Kidney (tissue), 14 donors: Measurements from ENCODE around the gene NPHP4. TPM values are rescaled to one million over a fixed set of nuclear protein-coding genes. Genes with fewer than 3 reads are reported as not detected.

Source experiments
- DNase-seq, 5 donors: peaks; one replicate each; pipeline ENCODE4 v3.0.0-alpha.2; 2013 to 2020
- FAIRE-seq: peaks from 2 replicates; lab custom pipeline; 2012; peaks lifted over from hg19 to GRCh38; lab: Jason Lieb, UNC
- H3K27ac ChIP-seq, 2 donors: one replicate each; pipeline ENCODE4 v1.7.0; 2013; ENCODE audit warnings: low read depth in 2 of 2, low read length in 2 of 2, inconsistent platforms in 1 of 2
- H3K27me3 ChIP-seq: one replicate; pipeline ENCODE4 v1.7.1; 2013; ENCODE audit warnings: low read length, inconsistent platforms; ENCODE audit not compliant: control insufficient read depth, insufficient read depth
- H3K36me3 ChIP-seq, 3 donors: one replicate each; pipeline versions ENCODE4 v1.7.0 to v1.7.1; 2013; ENCODE audit warnings: low read length in 3 of 3, control low read depth in 1 of 3, inconsistent platforms in 1 of 3; ENCODE audit not compliant: insufficient read depth in 3 of 3, control insufficient read depth in 2 of 3
- H3K4me1 ChIP-seq, 3 donors: one replicate each; pipeline versions ENCODE4 v1.7.0 to v1.7.1; 2013; ENCODE audit warnings: low read length in 3 of 3, inconsistent platforms in 1 of 3, low read depth in 1 of 3; ENCODE audit not compliant: control insufficient read depth in 2 of 3, insufficient read depth in 2 of 3
- H3K4me3 ChIP-seq, 3 donors: one replicate each; pipeline versions ENCODE4 v1.7.0 to v1.8.1; 2013; ENCODE audit warnings: low read length in 3 of 3, control low read depth in 1 of 3, inconsistent platforms in 1 of 3
- H3K9ac ChIP-seq, 3 donors: one replicate each; pipeline versions ENCODE4 v1.7.0 to v1.7.1; 2013; ENCODE audit warnings: low read length in 3 of 3, control low read depth in 1 of 3, inconsistent platforms in 1 of 3
- H3K9me3 ChIP-seq, 3 donors: one replicate each; pipeline versions ENCODE4 v1.7.0 to v1.7.1; 2013; ENCODE audit warnings: low read length in 3 of 3, control low read depth in 1 of 3, inconsistent platforms in 1 of 3; ENCODE audit not compliant: control insufficient read depth in 2 of 3, insufficient read depth in 1 of 3
- CTCF ChIP-seq: IDR thresholded peaks from 3 replicates; pipeline ENCODE4 v1.5.1; 2012; ENCODE audit warnings: mild to moderate bottlenecking, moderate library complexity, borderline replicate concordance; ENCODE audit not compliant: insufficient read depth; ENCODE audit errors: extremely low read depth
- intact Hi-C: fragments of 100-400 bp; cut with DNase I; formaldehyde crosslinking; loops from one replicate; pipeline ENCODE4 v1.11.1; 2022
- polyA plus RNA-seq: library from polyadenylated mRNA; stranded (reverse); fragments of 350-450 nt; fragmentation: Illumina TruSeq; extraction: RNeasy Lipid Tissue Mini Kit (QIAGEN cat#74804); gene quantifications from one replicate; pipeline ENCODE4 v1.2.3, GENCODE V29; 2014; ENCODE audit warnings: low read depth, low replicate concordance; ENCODE audit not compliant: insufficient read depth
- total RNA-seq: library from RNA; stranded (reverse); fragmentation: NEBNext Ultra II Directional; extraction: Animal tissue kit (Norgen Biotek cat#: 25700); gene quantifications from one replicate; pipeline ENCODE4 v1.2.1, GENCODE V29; 2021
- donor health status: control.
- donor health status: control.
- donor health status: control.
- donor health status: control.
- donor health status: control.
- donor health status: DM: yes; HTN: yes; CAD: no.
- donor health status: Normal renal cell carcinoma (clear cell type).

The NPHP4 gene
- total and polyA plus RNA-seq, 2 donors from 2014 or later, result 2.9 to 16.1 TPM

- intact Hi-C loops, result no loop called here
- Histone ChIP-seq H3K27ac (no peak overlapping the region), H3K4me1 (no peaks in the 10 kb centered on the region), H3K36me3 (no peaks in the 10 kb centered on the region), H3K4me3 (no peak overlapping the region), H3K27me3 (no peaks in the 10 kb centered on the region), H3K9ac (no peak overlapping the region), H3K9me3 (no peaks in the 10 kb centered on the region)
- no peak for TF ChIP-seq CTCF
- FAIRE-seq, result no peak
- DNase-seq, result peak in 1 of 5 donors; percentile 60
These were observed 19.1 kb upstream of the NPHP4 start for GRCh38 chr1:6011161-6011945.

- no peak overlapping the region for H3K27ac ChIP-seq
- no peaks in the 10 kb centered on the region for H3K4me1 ChIP-seq
- H3K9ac ChIP-seq, result no peak overlapping the region
- intact Hi-C loops, result no loop called here
- no peak for TF ChIP-seq CTCF
- H3K36me3 ChIP-seq, result no peaks in the 10 kb centered on the region
- DNase-seq (peak in 1 of 5 donors; percentile 32), FAIRE-seq (no peak)
- H3K4me3 ChIP-seq, result no peak overlapping the region
- H3K27me3 ChIP-seq, result no peaks in the 10 kb centered on the region
- H3K9me3 ChIP-seq, result no peaks in the 10 kb centered on the region
These were observed 18.3 kb upstream of the NPHP4 start for GRCh38 chr1:6010554-6010953.

- H3K36me3 ChIP-seq, result no peaks in the 10 kb centered on the region
- intact Hi-C loops, result no loop called here
- no peaks in the 10 kb centered on the region for H3K9me3 ChIP-seq
- no peaks in the 10 kb centered on the region for H3K4me1 ChIP-seq
- no peak overlapping the region for H3K4me3 ChIP-seq
- H3K27ac ChIP-seq, result no peak overlapping the region
- H3K27me3 ChIP-seq, result no peaks in the 10 kb centered on the region
- no peak overlapping the region for H3K9ac ChIP-seq
- TF ChIP-seq CTCF, result no peak
- no peak for FAIRE-seq
- peak in 2 of 5 donors; percentile 14 to 30 for DNase-seq
These were observed 17.2 kb upstream of the NPHP4 start for GRCh38 chr1:6009120-6010040.
